Testis (tissue), 2 donors: ENCODE data around the gene SYNGR4.

Experiments
- CTCF ChIP-seq, 3 experiments: fragments of 450-650 bp in 2 of 3; fragments of 200-600 bp in 1 of 3; sonication (generic) in 1 of 3; IDR thresholded peaks; one replicate each; pipeline ENCODE4 v1.5.1; 2016 to 2019; ENCODE audit warnings: antibody characterized with exemption in 3 of 3, mild to moderate bottlenecking in 2 of 3, moderate library complexity in 1 of 3
- POLR2A ChIP-seq: fragments of 450-650 bp; IDR thresholded peaks from one replicate; pipeline ENCODE4 v1.6.1; 2017; ENCODE audit warnings: antibody characterized with exemption, mild to moderate bottlenecking, moderate library complexity

GRCh38 chr19:48398102-48398374 lies 33.9 kb downstream of the SYNGR4 start:
- TF ChIP-seq CTCF (IDR thresholded peaks at IDR 0.05), result no peak
- no peak for TF ChIP-seq POLR2A
